PC-9 (cell line): ENCODE measurements around the gene SMARCE1. TPM values are rescaled to one million over a fixed set of nuclear protein-coding genes. Genes with fewer than 3 reads are reported as not detected.

Source experiments
- BruUV-seq: library from RNA; stranded (reverse); fragments of 400-500 nt; replicated peaks from 2 replicates; lab custom pipeline; 2021; lab: Mats Ljungman, UMichigan
- CTCF ChIA-PET: fragments of 300-600 bp; sonication (Branson Sonifier 250); formaldehyde crosslinking; loops from one replicate; lab custom pipeline; 2022; ENCODE audit warnings: antibody characterized with exemption; lab: Charles Lee
- POLR2A ChIA-PET: fragments of 300-600 bp; sonication (Branson Sonifier 250); formaldehyde crosslinking; loops from one replicate; lab custom pipeline; 2022; ENCODE audit warnings: antibody characterized with exemption; ENCODE audit not compliant: unreplicated experiment; lab: Charles Lee
- DNase-seq, 2 experiments: peaks; one replicate each; pipeline versions ENCODE4 v3.0.0 to v3.0.0-alpha.2; 2015 to 2022; ENCODE audit warnings: mixed read lengths in 1 of 2
- H2AFZ ChIP-seq: fragments of 200-600 bp; sonication (generic); 2 replicates; pipeline ENCODE4 v1.8.1; 2017; ENCODE audit warnings: antibody characterized with exemption
- H3F3A ChIP-seq: fragments of 200-600 bp; sonication (generic); 2 replicates; pipeline ENCODE4 v1.8.1; 2017; ENCODE audit warnings: antibody characterized with exemption, mild to moderate bottlenecking, low read depth; ENCODE audit not compliant: insufficient read depth
- H3K27ac ChIP-seq: fragments of 200-600 bp; sonication (generic); 2 replicates; pipeline ENCODE4 v1.6.1; 2016; ENCODE audit warnings: mixed run types
- H3K27me3 ChIP-seq: fragments of 200-600 bp; sonication (generic); 2 replicates; pipeline ENCODE4 v1.6.1; 2016; ENCODE audit warnings: low read depth, mixed run types; ENCODE audit not compliant: insufficient read depth
- H3K36me3 ChIP-seq: fragments of 200-600 bp; sonication (generic); 2 replicates; pipeline ENCODE4 v1.6.1; 2016; ENCODE audit warnings: low read depth, mixed run types
- H3K4me1 ChIP-seq: fragments of 200-600 bp; sonication (generic); replicated peaks from 2 replicates; pipeline ENCODE4 v1.6.1; 2016; ENCODE audit warnings: mixed run types; ENCODE audit not compliant: insufficient read depth
- H3K4me2 ChIP-seq: fragments of 200-600 bp; sonication (generic); 2 replicates; pipeline ENCODE4 v1.6.1; 2017; ENCODE audit warnings: mixed run types
- H3K4me3 ChIP-seq: fragments of 200-600 bp; sonication (generic); 2 replicates; pipeline ENCODE4 v1.6.1; 2016; ENCODE audit warnings: mixed run types
- H3K79me2 ChIP-seq: fragments of 200-600 bp; sonication (generic); 2 replicates; pipeline ENCODE4 v1.6.1; 2017; ENCODE audit warnings: low read depth, mixed run types
- H3K9me2 ChIP-seq: fragments of 200-600 bp; sonication (generic); 2 replicates; pipeline ENCODE4 v1.8.1; 2017; ENCODE audit warnings: mild to moderate bottlenecking; ENCODE audit not compliant: insufficient read depth
- H3K9me3 ChIP-seq: fragments of 200-600 bp; sonication (generic); 2 replicates; pipeline ENCODE4 v1.8.1; 2016; ENCODE audit warnings: low read depth; ENCODE audit not compliant: insufficient read depth
- H4K20me1 ChIP-seq: fragments of 200-600 bp; sonication (generic); 2 replicates; pipeline ENCODE4 v1.8.1; 2017; ENCODE audit not compliant: insufficient read depth
- CTCF ChIP-seq: fragments of 200-600 bp; sonication (generic); conservative IDR thresholded peaks from 2 replicates; pipeline ENCODE4 v1.6.1; 2017; ENCODE audit warnings: mixed run types, antibody characterized with exemption, mild to moderate bottlenecking, moderate library complexity
- EZH2 ChIP-seq: fragments of 200-600 bp; sonication (generic); IDR thresholded peaks from 2 replicates; pipeline ENCODE4 v1.8.0; 2017; ENCODE audit warnings: antibody characterized with exemption, low read depth
- intact Hi-C: fragments of 100-400 bp; cut with micrococcal nuclease; formaldehyde crosslinking; loops from one replicate; pipeline ENCODE4 v1.10.0; 2022; ENCODE audit not compliant: unreplicated experiment
- total RNA-seq: library from RNA; stranded (reverse); gene quantifications from 2 replicates; pipeline ENCODE4 v1.2.3, GENCODE V29; 2021

SMARCE1 gene
- total RNA-seq, 1 experiment from 2014 or later = 90.8 TPM

GRCh38 chr17:40625311-40625710 lies 22.3 kb downstream of the SMARCE1 start:
- H3K4me3 ChIP-seq = no peak overlapping the region
- no peaks in the 10 kb centered on the region for H3K4me1 ChIP-seq
- no peak overlapping the region for H3K4me2 ChIP-seq
- no peaks in the 10 kb centered on the region for H3K27me3 ChIP-seq
- H3F3A ChIP-seq = no peaks in the 10 kb centered on the region
- intact Hi-C loops = no loop called here
- TF ChIP-seq EZH2 (no peak), CTCF (no peak)
- BruUV-seq = no TSS peak
- ChIA-PET CTCF (interaction anchor here (1.1 kb wide), 1 partner anchor 10 kb away, joined by 3 read pairs; no protein-coding TSS in a partner anchor), POLR2A (interaction anchor here (0.6 to 0.7 kb wide), 4 partner anchors 40 to 935 kb away, joined by 3 to 6 read pairs (median 4); partner anchors contain the start of gene KRT222)
- no peak for DNase-seq
- no peak overlapping the region for H3K27ac ChIP-seq
- no peak overlapping the region for H2AFZ ChIP-seq
- H3K9me3 ChIP-seq = no peaks in the 10 kb centered on the region
- no peaks in the 10 kb centered on the region for H3K79me2 ChIP-seq
- H3K36me3 ChIP-seq = 0 out of 2 replicates have a peak, but pooled peaks cover 10% of the 10 kb centered on the region
- H4K20me1 ChIP-seq = no peaks in the 10 kb centered on the region
- peaks cover 8% of the 10 kb centered on the region; the same call in 1 of the 2 replicates for H3K9me2 ChIP-seq

GRCh38 chr17:40623419-40624210 lies 24.0 kb downstream of the SMARCE1 start:
- no peaks in the 10 kb centered on the region for H3K9me3 ChIP-seq
- no peaks in the 10 kb centered on the region for H3F3A ChIP-seq
- peaks cover 8% of the 10 kb centered on the region; the same call in 1 of the 2 replicates for H3K9me2 ChIP-seq
- TF ChIP-seq CTCF = no peak
- no peak for TF ChIP-seq EZH2
- intact Hi-C loops = no loop called here
- no peaks in the 10 kb centered on the region for H4K20me1 ChIP-seq
- 0 out of 2 replicates have a peak, but pooled peaks cover 6% of the 10 kb centered on the region for H3K36me3 ChIP-seq
- H2AFZ ChIP-seq = no peak overlapping the region
- no peaks in the 10 kb centered on the region for H3K79me2 ChIP-seq
- no TSS peak for BruUV-seq
- no peak overlapping the region for H3K4me3 ChIP-seq
- no peak overlapping the region for H3K4me2 ChIP-seq
- no peak for DNase-seq
- no peaks in the 10 kb centered on the region for H3K4me1 ChIP-seq
- no peaks in the 10 kb centered on the region for H3K27me3 ChIP-seq
- no peak overlapping the region for H3K27ac ChIP-seq
- ChIA-PET POLR2A (no interaction called here), CTCF (no interaction called here)

GRCh38 chr17:40622509-40622928 lies 25.1 kb downstream of the SMARCE1 start:
- CTCF ChIA-PET = no interaction called here
- POLR2A ChIA-PET = no interaction called here
- no peak overlapping the region for H3K4me2 ChIP-seq
- H3K27me3 ChIP-seq = no peaks in the 10 kb centered on the region
- H4K20me1 ChIP-seq = no peaks in the 10 kb centered on the region
- TF ChIP-seq CTCF (no peak), EZH2 (no peak)
- no peaks in the 10 kb centered on the region for H3K36me3 ChIP-seq
- BruUV-seq = no TSS peak
- peaks cover 5% of the 10 kb centered on the region for H3K4me1 ChIP-seq
- H3K27ac ChIP-seq = no peak overlapping the region
- H3K4me3 ChIP-seq = no peak overlapping the region
- no peaks in the 10 kb centered on the region for H3K79me2 ChIP-seq
- H3F3A ChIP-seq = peaks cover 9% of the 10 kb centered on the region
- intact Hi-C loops = no loop called here
- H3K9me2 ChIP-seq = peaks cover 8% of the 10 kb centered on the region; the same call in 1 of the 2 replicates
- H2AFZ ChIP-seq = no peak overlapping the region
- no peaks in the 10 kb centered on the region for H3K9me3 ChIP-seq
- no peak for DNase-seq
